HepG2 (cell line): ENCODE results near the gene TFE3. TPM values are rescaled to one million over a fixed set of nuclear protein-coding genes. Genes with fewer than 3 reads are reported as not detected.
A peak's percentile ranks its signal among the peaks of the same experiment; 100 is the strongest.

Experiments used
- EED ChIP-seq: sonication (generic); formaldehyde crosslinking; IDR thresholded peaks from 2 replicates; pipeline ENCODE4 v1.5.0; 2020; ENCODE audit warnings: mild to moderate bottlenecking, missing genetic modification reagents
- ELF1 ChIP-seq: sonication (generic); formaldehyde crosslinking; IDR thresholded peaks from 2 replicates; pipeline ENCODE4 v1.4.0; 2020; ENCODE audit warnings: missing genetic modification reagents
- ELF4 ChIP-seq: sonication (generic); formaldehyde crosslinking; IDR thresholded peaks from 2 replicates; pipeline ENCODE4 v1.5.0; 2020; ENCODE audit warnings: missing genetic modification reagents, mild to moderate bottlenecking, moderate library complexity, borderline replicate concordance
- ERF ChIP-seq: IDR thresholded peaks from 2 replicates; pipeline ENCODE4 v1.6.1; 2018; ENCODE audit warnings: missing biosample characterization, missing genetic modification reagents
- HOXA5 ChIP-seq: sonication (generic); formaldehyde crosslinking; IDR thresholded peaks from 2 replicates; pipeline ENCODE4 v1.4.0; 2020; ENCODE audit warnings: missing genetic modification reagents
- KDM2A ChIP-seq: sonication (generic); formaldehyde crosslinking; IDR thresholded peaks from 2 replicates; pipeline ENCODE4 v1.4.0; 2020; ENCODE audit warnings: low read depth, missing genetic modification reagents, borderline replicate concordance
- MED1 ChIP-seq: sonication (generic); formaldehyde crosslinking; IDR thresholded peaks from 2 replicates; pipeline ENCODE4 v1.4.0; 2020; ENCODE audit warnings: missing genetic modification reagents
- NBN ChIP-seq: fragments of 450-650 bp; conservative IDR thresholded peaks from 2 replicates; pipeline ENCODE4 v1.6.1; 2017
- POLR2AphosphoS5 ChIP-seq: IDR thresholded peaks from 2 replicates; pipeline ENCODE4 v1.6.1; 2012; ENCODE audit warnings: low read depth, low read length
- SOX5 ChIP-seq: IDR thresholded peaks from 2 replicates; pipeline ENCODE4 v1.6.1; 2016; ENCODE audit warnings: borderline replicate concordance
- YEATS4 ChIP-seq: sonication (generic); formaldehyde crosslinking; IDR thresholded peaks from 2 replicates; pipeline ENCODE4 v1.4.0; 2020; ENCODE audit warnings: missing genetic modification reagents, borderline replicate concordance
- YY1 ChIP-seq: IDR thresholded peaks from 2 replicates; pipeline ENCODE4 v1.6.1; 2011; ENCODE audit warnings: low read length, low read depth, moderate library complexity, mild to moderate bottlenecking; ENCODE audit not compliant: insufficient read depth, insufficient replicate concordance
- ZNF207 ChIP-seq: fragments of 450-650 bp; IDR thresholded peaks from 2 replicates; pipeline ENCODE4 v1.6.1; 2016; ENCODE audit warnings: antibody characterized with exemption, borderline replicate concordance
- ZNF350 ChIP-seq: sonication (generic); formaldehyde crosslinking; IDR thresholded peaks from 2 replicates; pipeline ENCODE4 v1.4.0; 2020; ENCODE audit warnings: mild to moderate bottlenecking, low read depth, missing genetic modification reagents, borderline replicate concordance
- ZNF383 ChIP-seq: sonication (generic); formaldehyde crosslinking; IDR thresholded peaks from 2 replicates; pipeline ENCODE4 v1.4.0; 2020; ENCODE audit warnings: missing genetic modification reagents, mild to moderate bottlenecking, borderline replicate concordance
- ZNF709 ChIP-seq: sonication (generic); formaldehyde crosslinking; IDR thresholded peaks from 2 replicates; pipeline ENCODE4 v1.5.0; 2020; ENCODE audit warnings: mild to moderate bottlenecking, missing genetic modification reagents
- ZNF749 ChIP-seq: sonication (generic); formaldehyde crosslinking; IDR thresholded peaks from 2 replicates; pipeline ENCODE4 v1.8.0; 2022; ENCODE audit warnings: mild to moderate bottlenecking, missing genetic modification reagents, moderate library complexity, borderline replicate concordance
- ZNF761 ChIP-seq: sonication (generic); formaldehyde crosslinking; conservative IDR thresholded peaks from 2 replicates; pipeline ENCODE4 v1.4.0; 2020; ENCODE audit warnings: mild to moderate bottlenecking, missing genetic modification reagents
- ZNF878 ChIP-seq: sonication (generic); formaldehyde crosslinking; IDR thresholded peaks from 2 replicates; pipeline ENCODE4 v1.8.1; 2023; ENCODE audit warnings: mild to moderate bottlenecking, missing genetic modification reagents, moderate library complexity
- polyA plus RNA-seq, 8 experiments: library from polyadenylated mRNA; depleted of rRNA in 3 of 8; stranded (reverse) in 7 of 8; unstranded in 1 of 8; fragments of >200 nt; fragmentation: Illumina TruSeq in 4 of 8; extraction: Trizol in 4 of 8; gene quantifications; 2 replicates each; pipeline versions ENCODE4 v1.2.1 to v1.2.3, GENCODE V29; 2011 to 2016; ENCODE audit warnings: low read depth in 4 of 8, missing spikeins in 1 of 8, mixed read lengths in 1 of 8; ENCODE audit not compliant: insufficient read depth in 1 of 8
- total RNA-seq, 5 experiments: library from RNA; depleted of rRNA; stranded (reverse); fragments of >200 nt; fragmentation: Illumina TruSeq; extraction: Trizol; gene quantifications; 2 replicates each; pipeline ENCODE4 v1.2.3, GENCODE V29; 2016; ENCODE audit warnings: low read depth in 1 of 5
- TF ChIP-seq, protein P1 (sequence below): sonication (generic); formaldehyde crosslinking; IDR thresholded peaks from 2 replicates; pipeline ENCODE4 v1.4.0; 2020; ENCODE audit warnings: missing genetic modification reagents
- TF ChIP-seq, protein P2 (sequence below): sonication (generic); formaldehyde crosslinking; IDR thresholded peaks from 2 replicates; pipeline ENCODE4 v1.5.0; 2020; ENCODE audit warnings: missing genetic modification reagents
- TF ChIP-seq, protein P3 (sequence below): sonication (generic); formaldehyde crosslinking; IDR thresholded peaks from 2 replicates; pipeline ENCODE4 v1.8.0; 2022; ENCODE audit warnings: missing genetic modification reagents, mild to moderate bottlenecking, inconsistent platforms, borderline replicate concordance
- TF ChIP-seq, protein P4 (sequence below): IDR thresholded peaks from 2 replicates; pipeline ENCODE4 v1.6.1; 2012; ENCODE audit warnings: low read depth, low read length, improper control_type of control experiment

Gene TFE3
- total and polyA plus RNA-seq, 2 of the 13 experiments (the other 11 are each of a cell fraction or from before 2014, with no cell fraction given), result 8.3 to 12.3 TPM

DNA sequence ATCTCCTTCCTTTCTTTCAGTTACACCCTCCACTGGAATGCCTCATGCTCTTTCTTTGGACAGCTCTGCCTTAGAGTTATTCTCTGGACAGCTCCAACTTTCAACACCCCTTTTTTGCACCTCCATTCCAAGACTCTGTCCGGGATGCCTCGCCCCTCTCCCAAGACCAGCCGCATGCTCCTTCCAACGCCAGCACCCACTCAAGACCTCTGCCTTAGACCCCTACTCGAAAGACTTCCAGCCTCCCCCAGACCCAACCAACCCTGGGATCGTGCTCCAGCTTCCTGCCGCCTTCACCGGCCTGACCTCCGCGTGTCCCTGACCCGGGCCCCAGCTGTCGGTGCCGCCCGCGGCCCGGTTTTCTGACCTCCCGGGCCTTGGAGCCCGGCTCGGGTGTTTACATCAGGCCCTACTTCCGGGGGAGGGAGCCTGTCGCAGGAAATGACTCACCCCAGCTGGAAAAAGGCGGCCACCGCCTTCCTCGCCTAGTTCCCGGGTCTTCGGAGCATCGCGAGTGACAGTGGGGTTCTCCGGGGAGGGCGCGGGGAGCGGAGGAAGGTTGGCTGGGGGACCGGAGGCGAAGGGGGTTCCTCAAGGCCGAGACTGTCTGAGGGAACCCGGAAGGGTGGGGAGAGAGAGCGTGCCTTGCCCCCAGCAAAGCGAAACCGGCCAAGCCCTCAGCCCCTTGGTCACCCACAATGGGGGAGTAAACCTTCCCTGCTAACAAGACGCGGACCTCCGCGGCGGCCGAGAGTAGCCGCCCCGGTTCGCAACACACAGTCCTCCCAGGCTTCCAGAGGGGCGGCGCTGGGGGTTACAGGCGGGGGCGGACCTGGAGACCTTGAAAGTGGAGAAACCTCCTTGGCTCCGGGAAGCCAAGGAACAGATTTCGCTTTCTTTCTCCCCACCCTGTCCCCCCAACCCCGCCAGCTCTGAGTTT is 36.6 kb upstream of the TFE3 start, which contains the start of gene WDR45 (continued):
- TF ChIP-seq, protein P1, sequence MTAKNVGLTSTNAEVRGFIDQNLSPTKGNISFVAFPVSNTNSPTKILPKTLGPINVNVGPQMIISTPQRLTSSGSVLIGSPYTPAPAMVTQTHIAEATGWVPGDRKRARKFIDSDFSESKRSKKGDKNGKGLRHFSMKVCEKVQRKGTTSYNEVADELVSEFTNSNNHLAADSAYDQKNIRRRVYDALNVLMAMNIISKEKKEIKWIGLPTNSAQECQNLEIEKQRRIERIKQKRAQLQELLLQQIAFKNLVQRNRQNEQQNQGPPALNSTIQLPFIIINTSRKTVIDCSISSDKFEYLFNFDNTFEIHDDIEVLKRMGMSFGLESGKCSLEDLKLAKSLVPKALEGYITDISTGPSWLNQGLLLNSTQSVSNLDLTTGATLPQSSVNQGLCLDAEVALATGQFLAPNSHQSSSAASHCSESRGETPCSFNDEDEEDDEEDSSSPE, result peak; percentile 64
- TF ChIP-seq EED (CRISPR knock-in tag) (0 out of 2 replicates have a peak, but pooled peaks have one; percentile 38), ELF1 (peak; percentile 76), YY1 (no peak), KDM2A (peak; percentile 70), ELF4 (CRISPR knock-in tag) (0 out of 2 replicates have a peak, but pooled peaks have one; percentile 29), ZNF761 (CRISPR knock-in tag) (no peak), POLR2AphosphoS5 (peak; percentile 63), ZNF383 (CRISPR knock-in tag) (no peak), MED1 (CRISPR knock-in tag) (peak; percentile 60), NBN (no peak), ZNF749 (CRISPR knock-in tag) (no peak), ERF (CRISPR knock-in tag) (peak; percentile 86), SOX5 (CRISPR knock-in tag) (no peak), ZNF350 (CRISPR knock-in tag) (peak; percentile 30; the same call in 1 of the 2 replicates), ZNF878 (CRISPR knock-in tag) (peak; percentile 69; the same call in 1 of the 2 replicates), ZNF709 (CRISPR knock-in tag) (peak; percentile 75; the same call in 1 of the 2 replicates), YEATS4 (CRISPR knock-in tag) (peak; percentile 58; the same call in 1 of the 2 replicates), ZNF207 (no peak), HOXA5 (CRISPR knock-in tag) (peak; percentile 59; the same call in 1 of the 2 replicates)
- TF ChIP-seq, protein P2, sequence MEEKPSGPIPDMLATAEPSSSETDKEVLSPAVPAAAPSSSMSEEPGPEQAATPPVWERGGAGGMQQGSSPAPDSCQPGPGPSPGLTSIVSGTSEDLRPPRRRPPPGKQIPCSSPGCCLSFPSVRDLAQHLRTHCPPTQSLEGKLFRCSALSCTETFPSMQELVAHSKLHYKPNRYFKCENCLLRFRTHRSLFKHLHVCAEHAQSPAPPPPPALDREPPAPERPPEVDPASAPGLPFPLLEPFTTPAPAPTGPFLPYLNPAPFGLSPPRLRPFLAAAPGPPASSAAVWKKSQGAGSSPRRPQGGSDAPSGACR (CRISPR knock-in tag), result no peak
- TF ChIP-seq, protein P3, sequence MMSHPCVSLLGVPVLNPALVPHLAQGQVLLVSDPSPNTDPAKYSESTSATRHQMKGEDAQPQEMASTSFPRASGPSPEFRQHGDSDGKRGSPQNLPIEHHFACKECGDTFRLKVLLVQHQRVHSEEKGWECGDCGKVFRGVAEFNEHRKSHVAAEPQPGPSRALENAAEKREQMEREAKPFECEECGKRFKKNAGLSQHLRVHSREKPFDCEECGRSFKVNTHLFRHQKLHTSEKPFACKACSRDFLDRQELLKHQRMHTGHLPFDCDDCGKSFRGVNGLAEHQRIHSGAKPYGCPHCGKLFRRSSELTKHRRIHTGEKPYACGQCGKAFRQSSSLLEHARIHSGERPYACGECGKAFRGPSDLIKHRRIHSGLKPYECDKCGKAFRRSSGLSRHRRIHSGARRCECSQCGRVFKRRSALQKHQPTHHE (CRISPR knock-in tag), result peak; percentile 41; the same call in 1 of the 2 replicates
- TF ChIP-seq, protein P4, sequence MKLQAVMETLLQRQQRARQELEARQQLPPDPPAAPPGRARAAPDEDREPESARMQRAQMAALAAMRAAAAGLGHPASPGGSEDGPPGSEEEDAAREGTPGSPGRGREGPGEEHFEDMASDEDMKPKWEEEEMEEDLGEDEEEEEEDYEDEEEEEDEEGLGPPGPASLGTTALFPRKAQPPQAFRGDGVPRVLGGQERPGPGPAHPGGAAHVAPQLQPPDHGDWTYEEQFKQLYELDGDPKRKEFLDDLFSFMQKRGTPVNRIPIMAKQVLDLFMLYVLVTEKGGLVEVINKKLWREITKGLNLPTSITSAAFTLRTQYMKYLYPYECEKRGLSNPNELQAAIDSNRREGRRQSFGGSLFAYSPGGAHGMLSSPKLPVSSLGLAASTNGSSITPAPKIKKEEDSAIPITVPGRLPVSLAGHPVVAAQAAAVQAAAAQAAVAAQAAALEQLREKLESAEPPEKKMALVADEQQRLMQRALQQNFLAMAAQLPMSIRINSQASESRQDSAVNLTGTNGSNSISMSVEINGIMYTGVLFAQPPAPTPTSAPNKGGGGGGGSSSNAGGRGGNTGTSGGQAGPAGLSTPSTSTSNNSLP, result no peak
